Vagina (tissue), 2 donors: Measurements from ENCODE around the gene RAN.
A peak's percentile ranks its signal among the peaks of the same experiment; 100 is the strongest.

Source experiments
- CTCF ChIP-seq, 3 experiments: fragments of 450-650 bp in 2 of 3; fragments of 200-600 bp in 1 of 3; sonication (generic) in 1 of 3; IDR thresholded peaks; one replicate each; pipeline ENCODE4 v1.5.1; 2017 to 2019; ENCODE audit warnings: antibody characterized with exemption in 3 of 3, mild to moderate bottlenecking in 2 of 3, moderate library complexity in 2 of 3
- POLR2A ChIP-seq, 2 donors: fragments of 450-650 bp; IDR thresholded peaks; one replicate each; pipeline ENCODE4 v1.6.1; 2017; ENCODE audit warnings: antibody characterized with exemption in 2 of 2, mild to moderate bottlenecking in 2 of 2, moderate library complexity in 2 of 2
- POLR2AphosphoS5 ChIP-seq, 2 donors: sonication (generic); formaldehyde crosslinking; IDR thresholded peaks; one replicate each; pipeline ENCODE4 v1.9.0; 2017; ENCODE audit warnings: antibody characterized with exemption in 2 of 2, mild to moderate bottlenecking in 2 of 2, low read depth in 1 of 2; ENCODE audit not compliant: insufficient read depth in 1 of 2

- no peak for TF ChIP-seq CTCF (IDR thresholded peaks at IDR 0.05)
- peak in 1 of 2 donors; percentile 22 for TF ChIP-seq POLR2AphosphoS5 (IDR thresholded peaks at IDR 0.05; ENCODE audit: insufficient read depth in 1 of 2, low read depth in 1 of 2)
- TF ChIP-seq POLR2A (IDR thresholded peaks at IDR 0.05): peak in 1 of 2 donors; percentile 58
Observed at GRCh38 chr12:130871286-130872178, at the start of gene RAN.
